ENCODE data around the gene SETBP1. TPM values are rescaled to one million over a fixed set of nuclear protein-coding genes. Genes with fewer than 3 reads are reported as not detected.

SETBP1 gene
- total and polyA plus RNA-seq, 2 of the 8 experiments (the other 6 are each of a cell fraction or from before 2014, with no cell fraction given), result 2.0 to 6.5 TPM

DNA sequence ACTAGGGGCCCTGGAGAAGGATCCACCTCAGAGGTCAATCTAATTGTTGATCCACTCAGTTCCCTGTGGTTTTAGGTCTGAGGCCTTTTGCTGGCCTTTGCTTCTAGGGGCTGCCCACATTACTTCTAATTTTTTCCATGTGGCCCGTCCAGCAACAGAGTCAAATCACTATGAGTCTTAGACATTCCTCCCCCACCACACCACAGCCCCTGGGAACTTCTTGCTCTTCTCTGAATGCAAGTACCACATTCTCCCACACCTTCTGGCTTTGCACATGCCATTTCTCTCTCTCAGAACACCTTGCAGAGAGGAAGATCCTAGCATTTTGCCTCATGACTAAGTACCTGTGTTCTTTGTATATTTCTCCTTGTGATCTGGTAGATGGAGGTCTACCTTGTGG lies 286.9 kb downstream of the SETBP1 start:
- Histone ChIP-seq H3K18ac (ENCODE audit: extremely low read depth, low read length) (no peak overlapping the region), H4K5ac (ENCODE audit: insufficient read length, low read depth, low read length) (no peak overlapping the region), H2BK5ac (ENCODE audit: low read depth, low read length) (no peak overlapping the region), H3K9ac (replicated peaks in 1 of 4; ENCODE audit: extremely low read depth in 1 of 4, low read depth in 3 of 4, low read length in 3 of 4) (no peak overlapping the region), H3K27ac (ENCODE audit: low read depth, low read length) (no peak overlapping the region), H2AFZ (ENCODE audit: low read length) (no peak overlapping the region), H3K23ac (ENCODE audit: insufficient read length) (no peak overlapping the region), H3K27me3 (replicated peaks in 1 of 4; ENCODE audit: control insufficient read depth in 3 of 4, extremely low read depth in 1 of 4, insufficient read depth in 3 of 4, low read length in 3 of 4) (no peaks in the 10 kb centered on the region), H3K23me2 (ENCODE audit: low read depth, low read length) (no peaks in the 10 kb centered on the region; the same call in 1 of the 2 replicates), H2BK120ac (replicated peaks; ENCODE audit: low read depth, low read length) (no peak overlapping the region), H3K36me3 (ENCODE audit: control insufficient read depth in 2 of 4, insufficient read depth in 4 of 4, low read length in 3 of 4) (no peaks in the 10 kb centered on the region), H4K8ac (ENCODE audit: extremely low read depth, insufficient read depth, low read length) (no peak overlapping the region), H2BK15ac (ENCODE audit: low read length) (no peak overlapping the region), H3K4ac (replicated peaks; ENCODE audit: insufficient read length, low read depth, low read length) (no peak overlapping the region), H3K56ac (replicated peaks; ENCODE audit: insufficient read length, low read depth, low read length) (no peak overlapping the region), H3K4me2 (ENCODE audit: insufficient read depth in 1 of 2, low read depth in 2 of 2, low read length in 2 of 2) (no peak overlapping the region), H4K91ac (replicated peaks; ENCODE audit: insufficient read length, low read length) (no peak overlapping the region), H2AK5ac (ENCODE audit: low read depth, low read length) (no peak overlapping the region), H3K9me3 (ENCODE audit: insufficient read depth in 2 of 2, low read depth in 1 of 2, low read length in 1 of 2) (no peaks in the 10 kb centered on the region), H4K20me1 (replicated peaks in 1 of 2; ENCODE audit: control insufficient read depth in 1 of 2, insufficient read depth in 2 of 2, low read length in 2 of 2) (no peaks in the 10 kb centered on the region), H3K4me3 (ENCODE audit: extremely low read depth in 1 of 4, insufficient read depth in 2 of 4, low read depth in 3 of 4, low read length in 4 of 4) (no peak overlapping the region), H3K14ac (ENCODE audit: insufficient read length) (no peak overlapping the region), H2BK12ac (ENCODE audit: low read depth, low read length) (no peak overlapping the region), H3K4me1 (replicated peaks in 1 of 4; ENCODE audit: control insufficient read depth in 3 of 4, insufficient read depth in 4 of 4, low read length in 3 of 4) (peaks cover 0 to 4% (median 0%) of the 10 kb centered on the region in 4 experiments; a peak in 1 of 7 replicates), H3K79me1 (ENCODE audit: low read depth, low read length) (no peaks in the 10 kb centered on the region; the same call in 1 of the 2 replicates), H2BK20ac (ENCODE audit: low read length) (no peak overlapping the region), H3K79me2 (ENCODE audit: control insufficient read depth in 1 of 2, insufficient read depth in 2 of 2, low read length in 2 of 2) (no peaks in the 10 kb centered on the region)
- DNase-seq (ENCODE audit: low read depth in 1 of 2, low spot score in 2 of 2), result no peak
- WGBS, 2 experiments (ENCODE audit: extremely low coverage in 1 of 2, insufficient coverage in 1 of 2, insufficient read length in 1 of 2, insufficient replicate concordance in 2 of 2, low coverage in 1 of 2, low lambda C conversion rate in 2 of 2, missing lambda C conversion rate in 1 of 2), result 100% methylated on average over 1 of the region's 1 CpG; no CpG with 5 or more reads in 1 of the 2 experiments
- no peak for FAIRE-seq
- ChIA-PET POLR2A (ENCODE audit: partially characterized antibody) (no interaction called here), CTCF (ENCODE audit: partially characterized antibody) (interaction anchor here (1.1 to 1.4 kb wide), 3 partner anchors 12 to 85 kb away, joined by 3 to 5 read pairs (median 4); no protein-coding TSS in a partner anchor)
- TF ChIP-seq KDM1A (IDR thresholded peaks at IDR 0.05; ENCODE audit: borderline replicate concordance, low read length), result no peak
- TF ChIP-seq RBBP5 (IDR thresholded peaks at IDR 0.05; ENCODE audit: borderline replicate concordance, low read depth, low read length), result no peak
- no peak for TF ChIP-seq POLR2A (IDR thresholded peaks at IDR 0.05; ENCODE audit: control extremely low read depth in 1 of 2, low read depth in 2 of 2, low read length in 2 of 2)
- no peak for TF ChIP-seq CEBPB (IDR thresholded peaks at IDR 0.05; ENCODE audit: low read depth, low read length)

Measured in H1 (cell line).